Measurements from ENCODE around the gene AMIGO2.
A peak's percentile ranks its signal among the peaks of the same experiment; 100 is the strongest.

Gene AMIGO2

GRCh38 chr12:47035484-47035883, 44.3 kb downstream of the AMIGO2 start:
- no peak for DNase-seq

- DNase-seq: no peak
These were observed 45.1 kb downstream of the AMIGO2 start for GRCh38 chr12:47034661-47035060.

- DNase-seq: no peak
These were observed 45.8 kb downstream of the AMIGO2 start for GRCh38 chr12:47033789-47034555.

GRCh38 chr12:47033081-47033480, 46.7 kb downstream of the AMIGO2 start:
- no peak for DNase-seq

- peak; percentile 21 for DNase-seq
These were observed 47.1 kb downstream of the AMIGO2 start for GRCh38 chr12:47032644-47033043.

GRCh38 chr12:47029903-47030302, 49.9 kb downstream of the AMIGO2 start:
- no peak for DNase-seq

- DNase-seq: no peak
These were observed 50.6 kb downstream of the AMIGO2 start for GRCh38 chr12:47028981-47029708.

- DNase-seq: no peak
These were observed 51.6 kb downstream of the AMIGO2 start for GRCh38 chr12:47028186-47028585.
